ENCODE data around the gene GPR176.
A peak's percentile ranks its signal among the peaks of the same experiment; 100 is the strongest.

Gene GPR176

GRCh38 chr15:39948817-39949216 is 28.8 kb upstream of the GPR176 start (continued):
- TF ChIP-seq ZNF488 (tag by site-specific recombination; IDR thresholded peaks at IDR 0.05) (0 out of 2 replicates have a peak, but pooled peaks have one; percentile 42), ZNF600 (tag by site-specific recombination; IDR thresholded peaks at IDR 0.05) (no peak), IKZF3 (tag by site-specific recombination; IDR thresholded peaks at IDR 0.05) (0 out of 2 replicates have a peak, but pooled peaks have one; percentile 8), ZNF423 (tag by site-specific recombination; IDR thresholded peaks at IDR 0.05) (no peak), ZNF214 (tag by site-specific recombination; IDR thresholded peaks at IDR 0.05; ENCODE audit: borderline replicate concordance) (no peak), ZNF626 (tag by site-specific recombination; IDR thresholded peaks at IDR 0.05) (no peak), PRDM1 (tag by site-specific recombination; IDR thresholded peaks at IDR 0.05) (no peak), ZNF510 (tag by site-specific recombination; IDR thresholded peaks at IDR 0.05; ENCODE audit: insufficient replicate concordance) (no peak), ZNF37A (tag by site-specific recombination; IDR thresholded peaks at IDR 0.05) (no peak), SP2 (tag by site-specific recombination; IDR thresholded peaks at IDR 0.05) (peak; percentile 12; the same call in 1 of the 2 replicates), ZNF302 (tag by site-specific recombination; IDR thresholded peaks at IDR 0.05; ENCODE audit: low read depth) (no peak), ZNF112 (tag by site-specific recombination; IDR thresholded peaks at IDR 0.05) (no peak), KLF9 (tag by site-specific recombination; IDR thresholded peaks at IDR 0.05; ENCODE audit: low read depth) (no peak), ZFHX2 (tag by site-specific recombination; conservative IDR thresholded peaks at IDR 0.05) (no peak), ZNF324 (tag by site-specific recombination; IDR thresholded peaks at IDR 0.05) (no peak), PRDM2 (tag by site-specific recombination; IDR thresholded peaks at IDR 0.05; ENCODE audit: borderline replicate concordance) (no peak), ZNF10 (tag by site-specific recombination; IDR thresholded peaks at IDR 0.05) (no peak), ZBTB17 (tag by site-specific recombination; IDR thresholded peaks at IDR 0.05) (0 out of 2 replicates have a peak, but pooled peaks have one; percentile 34), ZNF624 (tag by site-specific recombination; IDR thresholded peaks at IDR 0.05) (no peak), KLF17 (tag by site-specific recombination; IDR thresholded peaks at IDR 0.05) (no peak), ZNF580 (tag by site-specific recombination; IDR thresholded peaks at IDR 0.05) (no peak), ZNF596 (tag by site-specific recombination; IDR thresholded peaks at IDR 0.05) (no peak), ZNF701 (tag by site-specific recombination; IDR thresholded peaks at IDR 0.05) (no peak), ZIC2 (tag by site-specific recombination; IDR thresholded peaks at IDR 0.05) (peak; percentile 59; the same call in 1 of the 2 replicates), ZNF354C (tag by site-specific recombination; IDR thresholded peaks at IDR 0.05; ENCODE audit: borderline replicate concordance, low read depth) (no peak), BCL6B (tag by site-specific recombination; IDR thresholded peaks at IDR 0.05) (0 out of 2 replicates have a peak, but pooled peaks have one; percentile 30), GLI4 (tag by site-specific recombination; IDR thresholded peaks at IDR 0.05) (no peak), MYNN (tag by site-specific recombination; IDR thresholded peaks at IDR 0.05; ENCODE audit: borderline replicate concordance) (no peak), ZNF791 (tag by site-specific recombination; IDR thresholded peaks at IDR 0.05) (no peak), ZNF169 (tag by site-specific recombination; IDR thresholded peaks at IDR 0.05) (no peak)
